K562 (cell line): ENCODE results near the gene FAAP100. TPM values are rescaled to one million over a fixed set of nuclear protein-coding genes. Genes with fewer than 3 reads are reported as not detected.

ENCODE experiments used
- CBX2 ChIP-seq: fragments of 200-600 bp; sonication (generic); IDR thresholded peaks from one replicate; pipeline ENCODE4 v1.6.1; 2012; ENCODE audit warnings: mild to moderate bottlenecking, low read length, inconsistent platforms; ENCODE audit not compliant: insufficient read depth, poor library complexity, severe bottlenecking
- CBX5 ChIP-seq: IDR thresholded peaks from 2 replicates; pipeline ENCODE4 v1.6.1; 2014; ENCODE audit warnings: low read depth, borderline replicate concordance
- CCNT2 ChIP-seq: IDR thresholded peaks from 2 replicates; pipeline ENCODE4 v1.6.1; 2011; ENCODE audit warnings: borderline replicate concordance, low read depth, mild to moderate bottlenecking, moderate library complexity, mixed read lengths, low read length; ENCODE audit not compliant: insufficient read length; ENCODE audit errors: extremely low read depth
- ELF1 ChIP-seq: fragments of 200-800 bp; sonication (Bioruptor generic); IDR thresholded peaks from 2 replicates; pipeline ENCODE4 v1.6.1; 2016; ENCODE audit warnings: missing genetic modification characterization, missing compliant biosample characterization
- FOSL1 ChIP-seq: fragments of 200-800 bp; sonication (Bioruptor generic); conservative IDR thresholded peaks from 2 replicates; pipeline ENCODE4 v1.6.1; 2016; ENCODE audit warnings: missing genetic modification characterization, missing compliant biosample characterization
- FOXK1 ChIP-seq: sonication (generic); formaldehyde crosslinking; IDR thresholded peaks from 2 replicates; pipeline ENCODE4 v1.8.0; 2022; ENCODE audit warnings: missing genetic modification reagents, mild to moderate bottlenecking, borderline replicate concordance
- GABPB1 ChIP-seq: sonication (generic); formaldehyde crosslinking; IDR thresholded peaks from 2 replicates; pipeline ENCODE4 v1.8.0; 2022; ENCODE audit warnings: mild to moderate bottlenecking, missing genetic modification reagents
- KDM5B ChIP-seq: fragments of 200-600 bp; sonication (generic); IDR thresholded peaks from 2 replicates; pipeline ENCODE4 v1.6.1; 2012; ENCODE audit warnings: low read depth, mild to moderate bottlenecking, moderate library complexity, low read length, control low read depth, inconsistent platforms; ENCODE audit not compliant: insufficient replicate concordance
- LARP7 ChIP-seq: fragments of 450-650 bp; IDR thresholded peaks from 2 replicates; pipeline ENCODE4 v1.6.1; 2016
- MYC ChIP-seq, 2 experiments: fragments of 250-450 bp in 1 of 2; sonication (Bioruptor Pico) in 1 of 2; IDR thresholded peaks; 2 replicates each; pipeline versions ENCODE4 v1.5.1 to v1.6.1; 2012 to 2021; ENCODE audit warnings: low read depth in 2 of 2, borderline replicate concordance in 1 of 2, improper control_type of control experiment in 1 of 2, low read length in 1 of 2, mild to moderate bottlenecking in 1 of 2, moderate library complexity in 1 of 2
- PHF8 ChIP-seq: fragments of 200-600 bp; sonication (generic); IDR thresholded peaks from 2 replicates; pipeline ENCODE4 v1.6.1; 2012; ENCODE audit warnings: mixed run types, mild to moderate bottlenecking, inconsistent platforms, low read length, moderate library complexity, borderline replicate concordance
- SRF ChIP-seq, 2 experiments: fragments of 250-450, 450-650 bp in 1 of 2; sonication (Bioruptor Pico) in 1 of 2; sonication (generic) in 1 of 2; formaldehyde crosslinking; IDR thresholded peaks; 2 replicates each; pipeline versions ENCODE4 v1.5.0 to v1.5.1; 2020 to 2022; ENCODE audit warnings: mild to moderate bottlenecking in 1 of 2, missing genetic modification reagents in 1 of 2
- YY1 ChIP-seq, 3 experiments: IDR thresholded peaks; 2 replicates each; pipeline ENCODE4 v1.6.1; 2011; ENCODE audit warnings: low read length in 2 of 3, mild to moderate bottlenecking in 2 of 3, moderate library complexity in 2 of 3, borderline replicate concordance in 1 of 3, control low read depth in 1 of 3, low read depth in 1 of 3; ENCODE audit not compliant: insufficient read depth in 3 of 3, insufficient replicate concordance in 2 of 3, control insufficient read depth in 1 of 3, insufficient read length in 1 of 3; ENCODE audit errors: extremely low read depth in 1 of 3
- ZBTB7A ChIP-seq: IDR thresholded peaks from 2 replicates; pipeline ENCODE4 v1.6.1; 2011; ENCODE audit warnings: low read depth, mild to moderate bottlenecking, low read length, moderate library complexity, borderline replicate concordance; ENCODE audit not compliant: control insufficient read depth
- polyA plus RNA-seq, 8 experiments: library from polyadenylated mRNA; depleted of rRNA in 4 of 8; stranded (reverse) in 5 of 8; unstranded in 3 of 8; fragments of >200 nt; fragmentation: Nextera tagmentation in 2 of 8; fragmentation: Illumina TruSeq in 1 of 8; extraction: Ambion mirVana in 2 of 8; extraction: Trizol in 1 of 8; gene quantifications; 2 replicates each; pipeline versions ENCODE4 v1.2.1 to v1.2.3, GENCODE V29; 2011 to 2014; ENCODE audit warnings: inconsistent platforms in 1 of 8, missing spikeins in 1 of 8
- total RNA-seq, 7 experiments: library from RNA; depleted of rRNA in 6 of 7; stranded (reverse); fragments of >200 nt in 6 of 7; fragmentation: Illumina TruSeq in 2 of 7; extraction: Trizol in 2 of 7; gene quantifications; 2 replicates each; pipeline versions ENCODE4 v1.2.1 to v1.2.3, GENCODE V29; 2011 to 2021; ENCODE audit warnings: low replicate concordance in 1 of 7
- TF ChIP-seq, protein P1 (sequence below): fragments of 200-800 bp; sonication (Bioruptor generic); IDR thresholded peaks from 2 replicates; pipeline ENCODE4 v1.6.1; 2017; ENCODE audit warnings: missing genetic modification characterization, missing compliant biosample characterization
- TF ChIP-seq, protein P2 (sequence below): fragments of 200-800 bp; sonication (Bioruptor generic); IDR thresholded peaks from 2 replicates; pipeline ENCODE4 v1.6.1; 2017; ENCODE audit warnings: missing genetic modification characterization, missing compliant biosample characterization
- TF ChIP-seq, protein P3 (sequence below): sonication (generic); formaldehyde crosslinking; IDR thresholded peaks from 2 replicates; pipeline ENCODE4 v1.8.0; 2022; ENCODE audit warnings: mild to moderate bottlenecking, missing genetic modification reagents

The FAAP100 gene
- total and polyA plus RNA-seq, 9 of the 15 experiments (the other 6 are each of a cell fraction or from before 2014, with no cell fraction given): 0.31 to 51.2 (median 12.6) TPM

DNA sequence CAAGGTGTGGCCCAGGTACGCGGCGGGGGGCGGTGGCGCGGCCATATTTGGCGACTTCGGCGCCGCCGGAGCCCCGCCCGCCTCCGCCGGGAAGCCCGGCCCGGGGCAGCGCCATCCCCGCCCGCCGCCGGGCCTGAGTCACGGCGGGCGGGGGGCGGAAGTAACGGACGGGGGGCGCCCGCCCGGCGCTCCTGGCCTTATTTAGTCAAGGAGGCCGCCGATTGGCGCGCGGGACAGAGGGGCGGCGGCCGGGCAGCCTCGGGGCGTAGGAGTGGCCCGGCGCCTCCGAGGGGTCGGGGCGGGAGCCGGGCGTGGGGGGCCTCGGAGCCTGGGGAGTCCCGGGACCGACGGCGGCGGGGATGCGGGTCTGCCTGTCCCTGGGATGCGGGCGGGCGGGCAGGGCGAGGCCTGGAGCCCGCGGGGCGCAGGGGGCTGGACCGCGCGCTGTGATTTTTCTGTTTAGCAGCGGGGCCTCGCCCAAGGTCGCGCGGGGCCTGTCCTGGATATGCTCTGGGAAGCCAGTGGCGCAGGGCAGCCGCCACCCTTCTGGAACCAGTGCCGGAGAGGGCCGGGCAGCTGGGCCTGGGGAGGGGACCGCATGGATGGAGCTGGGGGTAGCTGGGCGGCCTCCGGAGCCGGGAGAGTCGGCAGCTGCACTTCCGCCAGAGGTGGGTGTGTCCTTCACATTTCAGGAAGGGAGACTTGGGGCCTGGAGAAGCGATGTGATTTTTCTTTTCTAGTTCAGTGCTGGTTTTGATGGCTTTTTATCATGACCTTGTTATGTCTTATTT lies 37.2 kb downstream of the FAAP100 start (continued):
- TF ChIP-seq CCNT2 (peak; percentile 53), ZBTB7A (peak; percentile 52; the same call in 1 of the 2 replicates), SRF (CRISPR knock-in tag; IDR thresholded peaks at IDR 0.05) (peak; percentile 66 to 88; a peak in 3 of 4 replicates), GABPB1 (peak; percentile 16; the same call in 1 of the 2 replicates), YY1 (IDR thresholded peaks at IDR 0.05; ENCODE audit: borderline replicate concordance in 1 of 3, control insufficient read depth in 1 of 3, extremely low read depth in 1 of 3, insufficient read depth in 3 of 3, insufficient read length in 1 of 3, insufficient replicate concordance in 2 of 3, low read depth in 1 of 3, low read length in 2 of 3) (peak in 2 of 3 experiments; percentile 59 to 81), PHF8 (peak; percentile 26; the same call in 1 of the 2 replicates), KDM5B (peak; percentile 43), CBX2 (no peak), ELF1 (peak; percentile 58), FOXK1 (CRISPR knock-in tag) (no peak), MYC (IDR thresholded peaks at IDR 0.05; ENCODE audit: low read depth, low read length) (peak; percentile 42; the same call in 1 of the 2 replicates), MYC (CRISPR knock-in tag; IDR thresholded peaks at IDR 0.05; ENCODE audit: borderline replicate concordance, low read depth) (no peak), LARP7 (no peak), CBX5 (no peak), FOSL1 (tag) (peak; percentile 61)
- TF ChIP-seq, protein P1, sequence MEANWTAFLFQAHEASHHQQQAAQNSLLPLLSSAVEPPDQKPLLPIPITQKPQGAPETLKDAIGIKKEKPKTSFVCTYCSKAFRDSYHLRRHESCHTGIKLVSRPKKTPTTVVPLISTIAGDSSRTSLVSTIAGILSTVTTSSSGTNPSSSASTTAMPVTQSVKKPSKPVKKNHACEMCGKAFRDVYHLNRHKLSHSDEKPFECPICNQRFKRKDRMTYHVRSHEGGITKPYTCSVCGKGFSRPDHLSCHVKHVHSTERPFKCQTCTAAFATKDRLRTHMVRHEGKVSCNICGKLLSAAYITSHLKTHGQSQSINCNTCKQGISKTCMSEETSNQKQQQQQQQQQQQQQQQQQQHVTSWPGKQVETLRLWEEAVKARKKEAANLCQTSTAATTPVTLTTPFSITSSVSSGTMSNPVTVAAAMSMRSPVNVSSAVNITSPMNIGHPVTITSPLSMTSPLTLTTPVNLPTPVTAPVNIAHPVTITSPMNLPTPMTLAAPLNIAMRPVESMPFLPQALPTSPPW (CRISPR knock-in tag): peak; percentile 84
- TF ChIP-seq, protein P2, sequence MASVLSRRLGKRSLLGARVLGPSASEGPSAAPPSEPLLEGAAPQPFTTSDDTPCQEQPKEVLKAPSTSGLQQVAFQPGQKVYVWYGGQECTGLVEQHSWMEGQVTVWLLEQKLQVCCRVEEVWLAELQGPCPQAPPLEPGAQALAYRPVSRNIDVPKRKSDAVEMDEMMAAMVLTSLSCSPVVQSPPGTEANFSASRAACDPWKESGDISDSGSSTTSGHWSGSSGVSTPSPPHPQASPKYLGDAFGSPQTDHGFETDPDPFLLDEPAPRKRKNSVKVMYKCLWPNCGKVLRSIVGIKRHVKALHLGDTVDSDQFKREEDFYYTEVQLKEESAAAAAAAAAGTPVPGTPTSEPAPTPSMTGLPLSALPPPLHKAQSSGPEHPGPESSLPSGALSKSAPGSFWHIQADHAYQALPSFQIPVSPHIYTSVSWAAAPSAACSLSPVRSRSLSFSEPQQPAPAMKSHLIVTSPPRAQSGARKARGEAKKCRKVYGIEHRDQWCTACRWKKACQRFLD (CRISPR knock-in tag): no peak
- TF ChIP-seq, protein P3, sequence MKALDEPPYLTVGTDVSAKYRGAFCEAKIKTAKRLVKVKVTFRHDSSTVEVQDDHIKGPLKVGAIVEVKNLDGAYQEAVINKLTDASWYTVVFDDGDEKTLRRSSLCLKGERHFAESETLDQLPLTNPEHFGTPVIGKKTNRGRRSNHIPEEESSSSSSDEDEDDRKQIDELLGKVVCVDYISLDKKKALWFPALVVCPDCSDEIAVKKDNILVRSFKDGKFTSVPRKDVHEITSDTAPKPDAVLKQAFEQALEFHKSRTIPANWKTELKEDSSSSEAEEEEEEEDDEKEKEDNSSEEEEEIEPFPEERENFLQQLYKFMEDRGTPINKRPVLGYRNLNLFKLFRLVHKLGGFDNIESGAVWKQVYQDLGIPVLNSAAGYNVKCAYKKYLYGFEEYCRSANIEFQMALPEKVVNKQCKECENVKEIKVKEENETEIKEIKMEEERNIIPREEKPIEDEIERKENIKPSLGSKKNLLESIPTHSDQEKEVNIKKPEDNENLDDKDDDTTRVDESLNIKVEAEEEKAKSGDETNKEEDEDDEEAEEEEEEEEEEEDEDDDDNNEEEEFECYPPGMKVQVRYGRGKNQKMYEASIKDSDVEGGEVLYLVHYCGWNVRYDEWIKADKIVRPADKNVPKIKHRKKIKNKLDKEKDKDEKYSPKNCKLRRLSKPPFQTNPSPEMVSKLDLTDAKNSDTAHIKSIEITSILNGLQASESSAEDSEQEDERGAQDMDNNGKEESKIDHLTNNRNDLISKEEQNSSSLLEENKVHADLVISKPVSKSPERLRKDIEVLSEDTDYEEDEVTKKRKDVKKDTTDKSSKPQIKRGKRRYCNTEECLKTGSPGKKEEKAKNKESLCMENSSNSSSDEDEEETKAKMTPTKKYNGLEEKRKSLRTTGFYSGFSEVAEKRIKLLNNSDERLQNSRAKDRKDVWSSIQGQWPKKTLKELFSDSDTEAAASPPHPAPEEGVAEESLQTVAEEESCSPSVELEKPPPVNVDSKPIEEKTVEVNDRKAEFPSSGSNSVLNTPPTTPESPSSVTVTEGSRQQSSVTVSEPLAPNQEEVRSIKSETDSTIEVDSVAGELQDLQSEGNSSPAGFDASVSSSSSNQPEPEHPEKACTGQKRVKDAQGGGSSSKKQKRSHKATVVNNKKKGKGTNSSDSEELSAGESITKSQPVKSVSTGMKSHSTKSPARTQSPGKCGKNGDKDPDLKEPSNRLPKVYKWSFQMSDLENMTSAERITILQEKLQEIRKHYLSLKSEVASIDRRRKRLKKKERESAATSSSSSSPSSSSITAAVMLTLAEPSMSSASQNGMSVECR (CRISPR knock-in tag): peak; percentile 54; the same call in 1 of the 2 replicates
